Panc1 (cell line): Measurements from ENCODE around the gene ASTN2. TPM values are rescaled to one million over a fixed set of nuclear protein-coding genes. Genes with fewer than 3 reads are reported as not detected.

Experiments used
- ATAC-seq: fragments of 200-7000 bp; cut with Tn5 transposase; 2 replicates; pipeline ENCODE4 v1.9.1; 2020; ENCODE audit warnings: mild to moderate bottlenecking, moderate library complexity
- BruUV-seq: library from RNA; stranded (reverse); fragments of 400-500 nt; replicated peaks from 2 replicates; lab custom pipeline; 2021; lab: Mats Ljungman, UMichigan
- CTCF ChIA-PET: fragments of 300-600 bp; sonication (Branson Sonifier 250); formaldehyde crosslinking; loops from one replicate; lab custom pipeline; 2022; ENCODE audit warnings: antibody characterized with exemption; lab: Charles Lee
- POLR2A ChIA-PET: fragments of 300-600 bp; sonication (Branson Sonifier 250); formaldehyde crosslinking; loops from one replicate; lab custom pipeline; 2022; ENCODE audit warnings: antibody characterized with exemption; lab: Charles Lee
- DNase-seq: peaks from one replicate; pipeline ENCODE4 v3.0.0-alpha.2; 2010; ENCODE audit warnings: low read depth, low spot score
- H3K27ac ChIP-seq: 2 replicates; pipeline ENCODE4 v1.5.1; 2011; ENCODE audit warnings: mild to moderate bottlenecking, low read length, inconsistent platforms
- H3K27me3 ChIP-seq: fragments of 200-500 bp; sonication (Bioruptor generic); 2 replicates; pipeline ENCODE4 v1.6.0; 2014; ENCODE audit warnings: low read length, inconsistent platforms; ENCODE audit not compliant: control insufficient read depth, insufficient read depth
- H3K36me3 ChIP-seq: fragments of 200-500 bp; sonication (Bioruptor generic); 2 replicates; pipeline ENCODE4 v1.5.1; 2014; ENCODE audit warnings: inconsistent platforms, mild to moderate bottlenecking, low read length, moderate library complexity; ENCODE audit not compliant: control insufficient read depth, insufficient read depth
- H3K4me1 ChIP-seq: 2 replicates; pipeline ENCODE4 v1.5.1; 2011; ENCODE audit warnings: inconsistent platforms, mild to moderate bottlenecking, low read length, moderate library complexity; ENCODE audit not compliant: control insufficient read depth, insufficient read depth
- H3K4me3 ChIP-seq, 2 experiments: 2 replicates each; pipeline ENCODE4 v1.5.1; 2011 to 2012; ENCODE audit warnings: low read depth in 2 of 2, low read length in 2 of 2, mild to moderate bottlenecking in 2 of 2, inconsistent platforms in 1 of 2, moderate library complexity in 1 of 2
- H3K9me3 ChIP-seq: fragments of 200-500 bp; sonication (Bioruptor generic); 2 replicates; pipeline ENCODE4 v1.5.1; 2014; ENCODE audit warnings: low read depth, mild to moderate bottlenecking, inconsistent platforms, low read length, moderate library complexity; ENCODE audit not compliant: control insufficient read depth, insufficient read depth
- POLR2AphosphoS5 ChIP-seq: IDR thresholded peaks from 2 replicates; pipeline ENCODE4 v1.6.1; 2012; ENCODE audit warnings: mild to moderate bottlenecking, low read depth, low read length, moderate library complexity
- REST ChIP-seq, 2 experiments: IDR thresholded peaks; 2 replicates each; pipeline ENCODE4 v1.6.1; 2011 to 2012; ENCODE audit warnings: low read depth in 2 of 2, control low read depth in 1 of 2, low read length in 1 of 2, mild to moderate bottlenecking in 1 of 2, moderate library complexity in 1 of 2; ENCODE audit not compliant: insufficient read depth in 1 of 2
- SIN3A ChIP-seq: IDR thresholded peaks from 2 replicates; pipeline ENCODE4 v1.6.1; 2012; ENCODE audit warnings: low read depth, mild to moderate bottlenecking, low read length, moderate library complexity, borderline replicate concordance; ENCODE audit not compliant: insufficient read depth
- TCF7L2 ChIP-seq: IDR thresholded peaks from 2 replicates; pipeline ENCODE4 v1.6.1; 2011; ENCODE audit warnings: mild to moderate bottlenecking, low read depth, low read length, inconsistent platforms
- in situ Hi-C: cut with HindIII; loops from 2 replicates; pipeline ENCODE4 v1.10.0; 2016; ENCODE audit warnings: low sequenced_read_pairs, low pct_unique_long_range_greater_than_20kb
- intact Hi-C: fragments of 100-400 bp; cut with micrococcal nuclease; formaldehyde crosslinking; loops from one replicate; pipeline ENCODE4 v1.10.0; 2022; ENCODE audit not compliant: unreplicated experiment
- total RNA-seq: library from RNA; stranded (reverse); gene quantifications from one replicate; pipeline ENCODE4 v1.2.1, GENCODE V29; 2021; ENCODE audit not compliant: unreplicated experiment
- TF ChIP-seq, protein P1 (sequence below): fragments of 450-650 bp; IDR thresholded peaks from 2 replicates; pipeline ENCODE4 v1.5.1; 2017; ENCODE audit warnings: mild to moderate bottlenecking

The ASTN2 gene
- total RNA-seq, 1 experiment from 2014 or later: 3.9 TPM

DNA sequence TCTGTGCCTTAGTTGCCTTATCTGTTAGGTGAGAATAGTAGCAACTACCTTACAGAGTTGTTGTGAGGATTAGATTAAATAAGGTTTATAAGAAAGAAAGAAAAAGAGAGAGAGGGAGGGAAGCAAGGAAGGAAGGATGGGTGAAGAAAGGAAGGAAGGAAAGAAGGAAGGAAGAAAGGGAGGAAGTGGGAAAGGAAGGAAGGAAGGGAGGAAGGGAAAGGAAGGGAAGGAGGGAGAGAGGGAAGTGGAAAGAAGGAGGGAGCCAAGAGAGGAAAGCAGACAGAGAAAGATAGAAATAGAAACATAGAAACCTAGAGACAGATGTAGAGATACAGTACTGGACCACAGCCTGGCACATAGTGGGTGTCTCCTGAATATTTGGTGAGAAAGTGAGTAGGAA is 934.9 kb downstream of the ASTN2 start:
- BruUV-seq: no TSS peak
- ATAC-seq: no peak

GRCh38 chr9:116479056-116479544 is 935.8 kb downstream of the ASTN2 start:
- DNase-seq (no peak), ATAC-seq (no peak)
- BruUV-seq: no TSS peak
- TF ChIP-seq, protein P1, sequence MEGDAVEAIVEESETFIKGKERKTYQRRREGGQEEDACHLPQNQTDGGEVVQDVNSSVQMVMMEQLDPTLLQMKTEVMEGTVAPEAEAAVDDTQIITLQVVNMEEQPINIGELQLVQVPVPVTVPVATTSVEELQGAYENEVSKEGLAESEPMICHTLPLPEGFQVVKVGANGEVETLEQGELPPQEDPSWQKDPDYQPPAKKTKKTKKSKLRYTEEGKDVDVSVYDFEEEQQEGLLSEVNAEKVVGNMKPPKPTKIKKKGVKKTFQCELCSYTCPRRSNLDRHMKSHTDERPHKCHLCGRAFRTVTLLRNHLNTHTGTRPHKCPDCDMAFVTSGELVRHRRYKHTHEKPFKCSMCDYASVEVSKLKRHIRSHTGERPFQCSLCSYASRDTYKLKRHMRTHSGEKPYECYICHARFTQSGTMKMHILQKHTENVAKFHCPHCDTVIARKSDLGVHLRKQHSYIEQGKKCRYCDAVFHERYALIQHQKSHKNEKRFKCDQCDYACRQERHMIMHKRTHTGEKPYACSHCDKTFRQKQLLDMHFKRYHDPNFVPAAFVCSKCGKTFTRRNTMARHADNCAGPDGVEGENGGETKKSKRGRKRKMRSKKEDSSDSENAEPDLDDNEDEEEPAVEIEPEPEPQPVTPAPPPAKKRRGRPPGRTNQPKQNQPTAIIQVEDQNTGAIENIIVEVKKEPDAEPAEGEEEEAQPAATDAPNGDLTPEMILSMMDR: no peak
- TF ChIP-seq SIN3A: no peak
- no peak for TF ChIP-seq REST (IDR thresholded peaks at IDR 0.05; ENCODE audit: insufficient read depth in 1 of 2, low read depth in 2 of 2, low read length in 1 of 2)
- TF ChIP-seq POLR2AphosphoS5: no peak
- no peak for TF ChIP-seq TCF7L2
- intact Hi-C loops (no loop called here), in situ Hi-C loops (no loop called here)
- ChIA-PET POLR2A (no interaction called here), CTCF (no interaction called here)
- Histone ChIP-seq H3K4me1 (no peaks in the 10 kb centered on the region), H3K27me3 (no peaks in the 10 kb centered on the region), H3K36me3 (no peaks in the 10 kb centered on the region), H3K9me3 (no peaks in the 10 kb centered on the region), H3K27ac (no peak overlapping the region), H3K4me3 (no peak overlapping the region)

More for the DNA sequence above, 934.9 kb downstream of the ASTN2 start:
- Histone ChIP-seq H3K9me3 (no peaks in the 10 kb centered on the region), H3K27ac (no peak overlapping the region), H3K27me3 (no peaks in the 10 kb centered on the region), H3K36me3 (no peaks in the 10 kb centered on the region), H3K4me1 (no peaks in the 10 kb centered on the region), H3K4me3 (no peak overlapping the region)
- CTCF ChIA-PET: no interaction called here
- no peak for DNase-seq
- in situ Hi-C loops: no loop called here
- intact Hi-C loops: no loop called here
- POLR2A ChIA-PET: no interaction called here
- TF ChIP-seq TCF7L2 (no peak), POLR2AphosphoS5 (no peak), REST (IDR thresholded peaks at IDR 0.05; ENCODE audit: insufficient read depth in 1 of 2, low read depth in 2 of 2, low read length in 1 of 2) (no peak), SIN3A (no peak)
- TF ChIP-seq, protein P1: no peak
